ENCODE measurements around the gene CSGALNACT2.

The CSGALNACT2 gene

DNA sequence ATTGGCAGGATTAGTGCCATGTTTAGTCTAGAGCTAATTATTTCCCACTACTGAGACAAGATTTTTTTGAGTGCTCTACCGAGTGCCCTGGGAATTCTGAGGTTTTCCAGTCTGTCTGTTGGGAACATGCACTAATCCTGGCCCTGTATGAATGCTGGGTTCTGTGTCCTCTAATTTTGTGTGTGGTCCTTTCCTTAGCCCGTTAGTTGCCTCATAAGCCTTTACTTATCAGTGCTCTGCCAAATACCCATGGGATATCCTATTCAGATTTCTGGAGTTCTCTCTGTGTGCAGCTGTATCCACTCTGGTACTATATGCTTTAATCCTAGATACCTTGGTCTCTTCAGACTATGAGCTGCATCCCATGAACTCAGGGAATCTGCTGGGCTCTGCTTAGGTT, 13.1 kb downstream of the CSGALNACT2 start:
- H3K4me1 ChIP-seq (ENCODE audit: control insufficient read depth, insufficient read depth, low read length, unreplicated experiment), result peaks cover 26% of the 10 kb centered on the region
- H3K27ac ChIP-seq (ENCODE audit: low read depth, low read length), result no peak overlapping the region
- H3K36me3 ChIP-seq (ENCODE audit: insufficient read depth, low read length), result peaks cover 11% of the 10 kb centered on the region
- H3K27me3 ChIP-seq (ENCODE audit: insufficient read depth, low read length), result no peaks in the 10 kb centered on the region
- peaks cover 91% of the 10 kb centered on the region for H3K79me2 ChIP-seq (ENCODE audit: control insufficient read depth, insufficient read depth, low read length, unreplicated experiment)
- no peak overlapping the region for H2AFZ ChIP-seq (ENCODE audit: low read length, unreplicated experiment)
- H3K4me3 ChIP-seq (ENCODE audit: low read depth, low read length), result no peak overlapping the region

DNA sequence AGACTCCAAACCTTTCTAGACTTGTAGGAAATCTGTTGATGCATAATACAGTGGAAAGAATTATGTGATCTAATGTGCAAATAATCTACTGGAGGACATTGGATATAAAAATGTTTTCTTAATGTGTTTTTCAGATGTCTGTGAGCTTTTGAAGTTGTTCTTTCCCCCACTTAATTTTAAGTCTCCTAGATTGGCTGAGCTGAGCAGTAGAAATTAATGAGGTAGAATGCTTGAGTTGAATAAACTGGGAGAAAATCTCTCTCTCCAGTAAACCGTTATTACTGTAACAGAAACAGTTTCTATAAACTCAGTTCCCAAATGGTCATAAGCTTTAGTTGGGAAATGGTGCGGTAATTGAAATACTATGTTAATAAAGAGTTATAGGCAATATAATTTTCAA, 15.7 kb downstream of the CSGALNACT2 start:
- no peak overlapping the region for H2AFZ ChIP-seq (ENCODE audit: low read length, unreplicated experiment)
- no peak overlapping the region for H3K27ac ChIP-seq (ENCODE audit: low read depth, low read length)
- no peak overlapping the region for H3K4me3 ChIP-seq (ENCODE audit: low read depth, low read length)
- H3K27me3 ChIP-seq (ENCODE audit: insufficient read depth, low read length), result no peaks in the 10 kb centered on the region
- peaks cover 26% of the 10 kb centered on the region for H3K4me1 ChIP-seq (ENCODE audit: control insufficient read depth, insufficient read depth, low read length, unreplicated experiment)
- H3K36me3 ChIP-seq (ENCODE audit: insufficient read depth, low read length), result peaks cover under 1% of the 10 kb centered on the region; the same call in 1 of the 2 replicates
- H3K79me2 ChIP-seq (ENCODE audit: control insufficient read depth, insufficient read depth, low read length, unreplicated experiment), result peaks cover 89% of the 10 kb centered on the region

DNA sequence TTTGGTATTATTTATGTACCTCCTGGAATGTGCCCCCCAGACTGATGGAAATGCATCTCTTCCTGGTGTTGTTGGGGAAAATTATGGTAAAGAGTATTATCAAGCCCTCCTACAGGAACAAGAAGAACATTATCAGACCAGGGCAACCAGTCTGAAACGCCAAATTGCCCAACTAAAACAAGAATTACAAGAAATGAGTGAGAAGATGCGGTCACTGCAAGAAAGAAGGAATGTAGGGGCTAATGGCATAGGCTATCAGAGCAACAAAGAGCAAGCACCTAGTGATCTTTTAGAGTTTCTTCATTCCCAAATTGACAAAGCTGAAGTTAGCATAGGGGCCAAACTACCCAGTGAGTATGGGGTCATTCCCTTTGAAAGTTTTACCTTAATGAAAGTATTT, 17.0 kb downstream of the CSGALNACT2 start:
- Histone ChIP-seq H3K36me3 (ENCODE audit: insufficient read depth, low read length) (no peaks in the 10 kb centered on the region; the same call in 1 of the 2 replicates), H3K79me2 (ENCODE audit: control insufficient read depth, insufficient read depth, low read length, unreplicated experiment) (peaks cover 81% of the 10 kb centered on the region), H3K27ac (ENCODE audit: low read depth, low read length) (no peak overlapping the region), H3K4me1 (ENCODE audit: control insufficient read depth, insufficient read depth, low read length, unreplicated experiment) (peaks cover 35% of the 10 kb centered on the region), H3K4me3 (ENCODE audit: low read depth, low read length) (no peak overlapping the region), H3K27me3 (ENCODE audit: insufficient read depth, low read length) (no peaks in the 10 kb centered on the region), H2AFZ (ENCODE audit: low read length, unreplicated experiment) (no peak overlapping the region)

DNA sequence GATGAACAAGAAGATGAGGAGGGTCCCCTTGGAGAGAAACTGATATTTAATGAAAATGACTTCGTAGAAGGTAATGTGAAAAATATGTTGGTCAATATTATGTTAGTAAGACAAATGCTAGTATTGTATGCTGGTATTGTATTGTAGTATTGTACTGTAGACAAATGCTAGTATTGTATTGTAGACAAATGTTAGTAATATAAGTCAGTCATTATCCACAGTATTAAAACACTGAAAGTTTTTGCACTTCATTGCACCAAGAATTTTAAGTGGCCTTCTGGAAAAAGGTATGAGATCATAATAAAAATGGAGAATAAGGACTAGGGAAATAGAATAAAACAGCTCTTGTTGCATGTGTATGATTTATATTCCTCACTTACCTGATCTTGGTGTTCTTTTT, 17.5 kb downstream of the CSGALNACT2 start:
- Histone ChIP-seq H3K27me3 (ENCODE audit: insufficient read depth, low read length) (no peaks in the 10 kb centered on the region), H2AFZ (ENCODE audit: low read length, unreplicated experiment) (no peak overlapping the region), H3K4me3 (ENCODE audit: low read depth, low read length) (no peak overlapping the region), H3K4me1 (ENCODE audit: control insufficient read depth, insufficient read depth, low read length, unreplicated experiment) (peaks cover 34% of the 10 kb centered on the region), H3K36me3 (ENCODE audit: insufficient read depth, low read length) (no peaks in the 10 kb centered on the region), H3K79me2 (ENCODE audit: control insufficient read depth, insufficient read depth, low read length, unreplicated experiment) (peaks cover 75% of the 10 kb centered on the region), H3K27ac (ENCODE audit: low read depth, low read length) (no peak overlapping the region)

DNA sequence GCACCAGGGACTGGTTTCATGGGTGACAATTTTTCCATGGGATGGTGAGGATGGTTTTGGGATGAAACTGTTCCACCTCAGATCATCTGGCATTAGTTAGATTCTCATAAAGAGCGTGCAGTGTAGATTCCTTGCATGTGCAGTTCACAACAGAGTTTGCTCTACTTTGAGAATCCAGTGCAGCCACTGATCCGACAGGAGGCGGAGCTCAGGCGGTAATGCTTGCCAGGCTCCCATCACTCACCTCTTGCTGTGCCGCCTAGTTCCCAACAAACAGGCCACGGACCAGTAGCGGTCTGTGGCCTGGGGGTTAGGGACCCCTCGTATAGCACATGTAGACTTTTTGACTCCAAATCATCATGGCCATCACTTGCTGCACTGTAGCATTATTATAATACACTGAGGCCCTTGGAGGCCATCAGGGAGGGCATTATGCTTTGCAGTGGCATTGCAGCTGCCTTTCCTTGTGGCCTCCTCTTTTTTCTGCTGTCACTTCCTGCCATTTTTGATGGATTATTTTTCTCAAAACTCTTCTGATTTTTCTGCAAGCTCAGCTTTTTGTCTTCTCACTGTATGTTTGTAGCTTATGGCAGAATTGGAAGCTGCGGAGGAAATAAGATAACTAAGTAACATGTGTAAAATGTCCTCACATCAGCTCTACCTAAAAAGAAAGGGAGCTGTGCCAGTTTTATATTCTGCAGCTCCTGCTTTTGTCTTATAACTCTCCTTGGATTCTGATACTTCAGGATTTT, 18.5 kb downstream of the CSGALNACT2 start:
- Histone ChIP-seq H3K79me2 (ENCODE audit: control insufficient read depth, insufficient read depth, low read length, unreplicated experiment) (peaks cover 71% of the 10 kb centered on the region), H2AFZ (ENCODE audit: low read length, unreplicated experiment) (no peak overlapping the region), H3K27me3 (ENCODE audit: insufficient read depth, low read length) (no peaks in the 10 kb centered on the region), H3K27ac (ENCODE audit: low read depth, low read length) (no peak overlapping the region), H3K36me3 (ENCODE audit: insufficient read depth, low read length) (no peaks in the 10 kb centered on the region; the same call in 1 of the 2 replicates), H3K4me3 (ENCODE audit: low read depth, low read length) (no peak overlapping the region), H3K4me1 (ENCODE audit: control insufficient read depth, insufficient read depth, low read length, unreplicated experiment) (peaks cover 35% of the 10 kb centered on the region)

DNA sequence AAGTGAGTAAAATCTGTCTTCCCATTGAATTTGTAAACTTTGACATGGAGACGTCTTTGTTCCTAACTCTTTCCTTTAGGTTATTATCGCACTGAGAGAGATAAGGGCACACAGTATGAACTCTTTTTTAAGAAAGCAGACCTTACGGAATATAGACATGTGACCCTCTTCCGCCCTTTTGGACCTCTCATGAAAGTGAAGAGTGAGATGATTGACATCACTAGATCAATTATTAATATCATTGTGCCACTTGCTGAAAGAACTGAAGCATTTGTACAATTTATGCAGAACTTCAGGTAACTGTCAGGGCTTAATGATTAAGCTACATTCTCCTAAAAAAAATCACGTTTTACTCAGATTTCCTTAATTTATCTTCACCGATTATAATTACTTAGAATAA, 20.4 kb downstream of the CSGALNACT2 start:
- no peak overlapping the region for H3K4me3 ChIP-seq (ENCODE audit: low read depth, low read length)
- H3K27me3 ChIP-seq (ENCODE audit: insufficient read depth, low read length), result no peaks in the 10 kb centered on the region
- no peak overlapping the region for H3K27ac ChIP-seq (ENCODE audit: low read depth, low read length)
- no peak overlapping the region for H2AFZ ChIP-seq (ENCODE audit: low read length, unreplicated experiment)
- H3K79me2 ChIP-seq (ENCODE audit: control insufficient read depth, insufficient read depth, low read length, unreplicated experiment), result peaks cover 71% of the 10 kb centered on the region
- peaks cover 33% of the 10 kb centered on the region for H3K4me1 ChIP-seq (ENCODE audit: control insufficient read depth, insufficient read depth, low read length, unreplicated experiment)
- H3K36me3 ChIP-seq (ENCODE audit: insufficient read depth, low read length), result peaks cover 12% of the 10 kb centered on the region

DNA sequence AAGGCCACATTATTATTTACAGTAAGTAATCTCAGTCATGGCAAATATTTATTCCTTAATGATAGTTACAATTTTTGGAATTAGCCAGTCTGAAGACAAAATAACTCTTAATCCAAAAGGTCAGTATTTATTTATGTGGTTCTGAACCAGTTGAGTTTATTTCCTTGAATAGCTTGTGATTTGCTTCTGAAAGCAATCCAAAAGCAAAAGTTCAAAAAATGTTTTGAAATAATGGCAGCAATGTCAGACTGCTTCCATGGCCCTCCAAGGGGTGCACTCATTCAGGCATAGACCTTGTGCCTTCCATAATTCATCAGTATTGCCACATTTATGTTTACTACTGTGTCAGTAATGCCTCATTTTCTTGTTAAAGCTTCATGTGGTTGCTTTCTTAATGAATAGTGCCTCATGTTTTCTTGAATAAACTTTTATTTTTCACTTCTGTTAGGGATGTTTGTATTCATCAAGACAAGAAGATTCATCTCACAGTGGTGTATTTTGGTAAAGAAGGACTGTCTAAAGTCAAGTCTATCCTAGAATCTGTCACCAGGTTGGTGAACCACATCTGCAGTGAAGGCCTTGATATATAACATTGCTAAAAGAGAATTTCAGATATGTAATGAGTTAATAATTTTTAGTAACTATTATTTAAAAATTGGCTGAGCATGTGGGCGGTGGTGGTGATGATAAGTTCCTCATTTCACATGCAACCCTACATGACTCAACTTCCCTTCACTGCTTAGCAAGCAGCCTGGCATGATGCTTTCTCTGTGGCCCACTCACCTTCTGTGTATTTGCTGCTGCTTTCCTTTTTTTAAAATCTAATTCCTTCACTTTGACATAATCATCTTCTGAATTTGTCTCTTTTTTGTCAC, 22.0 kb downstream of the CSGALNACT2 start:
- H3K27ac ChIP-seq (ENCODE audit: low read depth, low read length), result peak overlapping the region; percentile 97
- peaks cover 37% of the 10 kb centered on the region for H3K4me1 ChIP-seq (ENCODE audit: control insufficient read depth, insufficient read depth, low read length, unreplicated experiment)
- H2AFZ ChIP-seq (ENCODE audit: low read length, unreplicated experiment), result peak overlapping the region; percentile 27
- peak overlapping the region; percentile 51 for H3K4me3 ChIP-seq (ENCODE audit: low read depth, low read length)
- no peaks in the 10 kb centered on the region for H3K27me3 ChIP-seq (ENCODE audit: insufficient read depth, low read length)
- H3K36me3 ChIP-seq (ENCODE audit: insufficient read depth, low read length), result peaks cover 15% of the 10 kb centered on the region
- H3K79me2 ChIP-seq (ENCODE audit: control insufficient read depth, insufficient read depth, low read length, unreplicated experiment), result peaks cover 66% of the 10 kb centered on the region

DNA sequence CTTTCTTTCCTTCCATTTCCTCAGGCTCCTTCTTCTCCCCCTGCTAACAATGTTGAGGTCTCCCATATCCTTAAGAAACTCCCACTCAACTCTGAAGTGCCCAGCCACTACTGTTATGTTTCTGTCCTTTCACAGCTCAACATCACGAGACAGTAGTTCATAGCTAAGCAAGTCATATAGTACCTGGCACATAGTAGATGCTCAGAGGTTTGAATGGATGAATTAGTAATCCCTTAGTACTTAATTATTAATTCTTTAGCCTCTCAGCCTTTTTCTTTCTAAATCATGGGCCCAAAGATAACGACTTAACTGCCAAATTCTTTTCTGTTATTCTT, 22.6 kb downstream of the CSGALNACT2 start:
- peaks cover 41% of the 10 kb centered on the region for H3K4me1 ChIP-seq (ENCODE audit: control insufficient read depth, insufficient read depth, low read length, unreplicated experiment)
- peak overlapping the region; percentile 51 for H3K4me3 ChIP-seq (ENCODE audit: low read depth, low read length)
- peak overlapping the region; percentile 27 for H2AFZ ChIP-seq (ENCODE audit: low read length, unreplicated experiment)
- peaks cover 15% of the 10 kb centered on the region for H3K36me3 ChIP-seq (ENCODE audit: insufficient read depth, low read length)
- no peaks in the 10 kb centered on the region for H3K27me3 ChIP-seq (ENCODE audit: insufficient read depth, low read length)
- H3K79me2 ChIP-seq (ENCODE audit: control insufficient read depth, insufficient read depth, low read length, unreplicated experiment), result peaks cover 63% of the 10 kb centered on the region
- peak overlapping the region; percentile 97 for H3K27ac ChIP-seq (ENCODE audit: low read depth, low read length)

DNA sequence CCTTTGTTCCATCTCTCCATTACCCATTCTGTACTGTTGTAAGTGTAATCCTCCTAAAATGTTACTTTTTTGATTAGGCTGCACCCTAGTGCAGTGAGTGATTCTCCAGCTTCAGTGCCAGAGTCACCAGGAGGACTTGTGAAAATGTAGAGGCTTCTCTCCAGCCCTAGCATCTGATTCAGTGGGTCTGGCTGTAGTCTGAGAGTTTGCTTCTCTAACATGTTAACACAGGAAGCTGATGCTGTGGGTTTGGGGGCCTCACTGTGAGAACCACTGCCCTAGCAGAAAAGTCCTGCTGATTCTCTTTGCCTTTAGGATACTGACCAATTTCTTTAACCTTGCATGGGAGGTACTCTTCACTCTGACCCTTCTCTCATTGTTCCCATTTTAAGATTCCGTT, 24.4 kb downstream of the CSGALNACT2 start:
- peaks cover 51% of the 10 kb centered on the region for H3K4me1 ChIP-seq (ENCODE audit: control insufficient read depth, insufficient read depth, low read length, unreplicated experiment)
- H3K4me3 ChIP-seq (ENCODE audit: low read depth, low read length), result no peak overlapping the region
- H2AFZ ChIP-seq (ENCODE audit: low read length, unreplicated experiment), result no peak overlapping the region

DNA sequence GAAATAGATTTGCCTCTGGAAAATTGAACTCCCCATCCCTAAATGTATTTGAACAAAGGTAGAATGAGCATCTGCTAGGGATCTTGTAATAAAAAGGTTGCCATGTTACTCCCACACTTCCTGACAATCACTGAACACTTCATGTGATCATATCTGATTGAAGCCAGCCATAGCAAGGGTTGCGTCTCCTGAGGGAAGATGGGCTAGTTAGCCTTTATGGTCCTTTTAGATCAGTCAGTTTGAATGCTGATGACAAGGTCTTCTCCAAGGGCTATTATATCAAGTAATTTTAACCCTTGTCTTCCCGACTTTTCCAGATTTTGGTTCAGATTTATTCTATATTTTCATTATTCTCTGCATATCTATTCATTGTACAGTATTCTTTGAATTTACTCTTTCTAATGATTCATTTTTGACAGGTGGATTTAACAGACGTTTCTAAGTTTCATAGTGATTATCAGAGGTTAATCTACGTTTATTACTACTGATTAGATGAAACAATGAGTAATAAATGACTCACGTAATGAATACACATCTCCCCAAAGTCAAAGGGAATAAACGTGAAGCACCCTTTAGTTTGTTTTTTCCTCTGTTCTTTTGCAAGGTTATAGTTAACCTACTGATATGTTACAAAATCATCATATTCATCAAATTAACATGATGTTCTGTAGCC, 28.1 kb downstream of the CSGALNACT2 start:
- H3K4me3 ChIP-seq (ENCODE audit: low read depth, low read length), result no peak overlapping the region

More for the DNA sequence above, 24.4 kb downstream of the CSGALNACT2 start:
- Histone ChIP-seq H3K27me3 (ENCODE audit: insufficient read depth, low read length) (no peaks in the 10 kb centered on the region), H3K27ac (ENCODE audit: low read depth, low read length) (no peak overlapping the region), H3K79me2 (ENCODE audit: control insufficient read depth, insufficient read depth, low read length, unreplicated experiment) (peaks cover 45% of the 10 kb centered on the region), H3K36me3 (ENCODE audit: insufficient read depth, low read length) (peaks cover 15% of the 10 kb centered on the region)

More for the DNA sequence above, 28.1 kb downstream of the CSGALNACT2 start:
- Histone ChIP-seq H2AFZ (ENCODE audit: low read length, unreplicated experiment) (no peak overlapping the region), H3K4me1 (ENCODE audit: control insufficient read depth, insufficient read depth, low read length, unreplicated experiment) (peaks cover 30% of the 10 kb centered on the region), H3K27ac (ENCODE audit: low read depth, low read length) (peak overlapping the region; percentile 13; the same call in 1 of the 2 replicates), H3K36me3 (ENCODE audit: insufficient read depth, low read length) (peaks cover 21% of the 10 kb centered on the region), H3K79me2 (ENCODE audit: control insufficient read depth, insufficient read depth, low read length, unreplicated experiment) (peaks cover 35% of the 10 kb centered on the region), H3K27me3 (ENCODE audit: insufficient read depth, low read length) (no peaks in the 10 kb centered on the region)

All from ACC112 (cell line).